Astrocyte (in vitro differentiated cells and primary cell): Measurements from ENCODE around the gene GLT1D1. TPM values are rescaled to one million over a fixed set of nuclear protein-coding genes. Genes with fewer than 3 reads are reported as not detected.

Source experiments
- DNase-seq: peaks from one replicate; pipeline ENCODE4 v3.0.0-alpha.2; 2010; ENCODE audit warnings: low read depth
- FAIRE-seq: peaks from 2 replicates; lab custom pipeline; 2011; peaks lifted over from hg19 to GRCh38; lab: Jason Lieb, UNC
- H2AFZ ChIP-seq: 2 replicates; pipeline ENCODE4 v1.6.0; 2012; ENCODE audit warnings: low read depth, low read length, inconsistent platforms
- H3K27ac ChIP-seq: 2 replicates; pipeline ENCODE4 v1.5.1; 2011; ENCODE audit warnings: low read depth, low read length, inconsistent platforms
- H3K27me3 ChIP-seq: 2 replicates; pipeline ENCODE4 v1.6.0; 2011; ENCODE audit warnings: low read length, inconsistent platforms; ENCODE audit not compliant: insufficient read depth
- H3K36me3 ChIP-seq: 2 replicates; pipeline ENCODE4 v1.5.1; 2011; ENCODE audit warnings: low read length, inconsistent platforms; ENCODE audit not compliant: insufficient read depth
- H3K4me1 ChIP-seq: 2 replicates; pipeline ENCODE4 v1.5.1; 2011; ENCODE audit warnings: low read length, inconsistent platforms; ENCODE audit not compliant: insufficient read depth
- H3K4me2 ChIP-seq: 2 replicates; pipeline ENCODE4 v1.6.0; 2012; ENCODE audit warnings: low read length, inconsistent platforms
- H3K4me3 ChIP-seq: 2 replicates; pipeline ENCODE4 v1.5.1; 2011; ENCODE audit warnings: low read depth, mild to moderate bottlenecking, low read length, inconsistent platforms; ENCODE audit not compliant: insufficient read depth
- H3K79me2 ChIP-seq: 2 replicates; pipeline ENCODE4 v1.6.0; 2012; ENCODE audit warnings: mild to moderate bottlenecking, low read length, inconsistent platforms; ENCODE audit not compliant: insufficient read depth
- H3K9ac ChIP-seq: 2 replicates; pipeline ENCODE4 v1.6.0; 2012; ENCODE audit warnings: mild to moderate bottlenecking, low read length, inconsistent platforms
- H3K9me3 ChIP-seq: 2 replicates; pipeline ENCODE4 v1.5.1; 2012; ENCODE audit warnings: low read depth, mild to moderate bottlenecking, low read length, inconsistent platforms; ENCODE audit not compliant: insufficient read depth
- H4K20me1 ChIP-seq: 2 replicates; pipeline ENCODE4 v1.6.0; 2012; ENCODE audit warnings: low read length, inconsistent platforms; ENCODE audit not compliant: insufficient read depth
- H3K27ac Mint-ChIP-seq: one replicate; pipeline ENCODE4 v1.8.0; 2021; ENCODE audit warnings: mild to moderate bottlenecking, mixed read lengths; ENCODE audit not compliant: unreplicated experiment
- H3K27me3 Mint-ChIP-seq: one replicate; pipeline ENCODE4 v1.8.0; 2021; ENCODE audit warnings: low read depth, mixed read lengths; ENCODE audit not compliant: unreplicated experiment
- H3K36me3 Mint-ChIP-seq: one replicate; pipeline ENCODE4 v1.8.0; 2021; ENCODE audit warnings: low read depth, mixed read lengths; ENCODE audit not compliant: unreplicated experiment
- H3K4me1 Mint-ChIP-seq: one replicate; pipeline ENCODE4 v1.8.0; 2021; ENCODE audit warnings: low read depth, mixed read lengths; ENCODE audit not compliant: unreplicated experiment
- H3K4me3 Mint-ChIP-seq: one replicate; pipeline ENCODE4 v1.8.0; 2021; ENCODE audit warnings: mild to moderate bottlenecking, moderate library complexity, mixed read lengths; ENCODE audit not compliant: unreplicated experiment
- H3K9me3 Mint-ChIP-seq: one replicate; pipeline ENCODE4 v1.8.0; 2021; ENCODE audit warnings: mild to moderate bottlenecking, mixed read lengths; ENCODE audit not compliant: unreplicated experiment
- EZH2 ChIP-seq: IDR thresholded peaks from 2 replicates; pipeline ENCODE4 v1.6.1; 2012; ENCODE audit warnings: mild to moderate bottlenecking, low read length, inconsistent platforms; ENCODE audit not compliant: insufficient read depth
- total RNA-seq: library from RNA; stranded (reverse); gene quantifications from 2 replicates; pipeline ENCODE4 v1.2.1, GENCODE V29; 2021
- TF ChIP-seq, protein P1 (sequence below): IDR thresholded peaks from 2 replicates; pipeline ENCODE4 v1.5.1; 2011; ENCODE audit warnings: low read depth, mild to moderate bottlenecking, inconsistent platforms, low read length, moderate library complexity; ENCODE audit not compliant: insufficient read depth

GLT1D1 gene
- total RNA-seq, 1 donor from 2014 or later, result 0.16 TPM

GRCh38 chr12:129002427-129002826 is 149.1 kb downstream of the GLT1D1 start:
- Histone ChIP-seq H2AFZ (no peak overlapping the region), H3K4me3 (no peak overlapping the region), H3K36me3 (no peaks in the 10 kb centered on the region), H3K79me2 (no peaks in the 10 kb centered on the region), H3K4me2 (no peak overlapping the region), H4K20me1 (no peaks in the 10 kb centered on the region), H3K4me1 (no peaks in the 10 kb centered on the region), H3K27me3 (no peaks in the 10 kb centered on the region), H3K9me3 (no peaks in the 10 kb centered on the region), H3K27ac (no peak overlapping the region), H3K9ac (no peak overlapping the region)
- no peak for TF ChIP-seq EZH2
- TF ChIP-seq, protein P1, sequence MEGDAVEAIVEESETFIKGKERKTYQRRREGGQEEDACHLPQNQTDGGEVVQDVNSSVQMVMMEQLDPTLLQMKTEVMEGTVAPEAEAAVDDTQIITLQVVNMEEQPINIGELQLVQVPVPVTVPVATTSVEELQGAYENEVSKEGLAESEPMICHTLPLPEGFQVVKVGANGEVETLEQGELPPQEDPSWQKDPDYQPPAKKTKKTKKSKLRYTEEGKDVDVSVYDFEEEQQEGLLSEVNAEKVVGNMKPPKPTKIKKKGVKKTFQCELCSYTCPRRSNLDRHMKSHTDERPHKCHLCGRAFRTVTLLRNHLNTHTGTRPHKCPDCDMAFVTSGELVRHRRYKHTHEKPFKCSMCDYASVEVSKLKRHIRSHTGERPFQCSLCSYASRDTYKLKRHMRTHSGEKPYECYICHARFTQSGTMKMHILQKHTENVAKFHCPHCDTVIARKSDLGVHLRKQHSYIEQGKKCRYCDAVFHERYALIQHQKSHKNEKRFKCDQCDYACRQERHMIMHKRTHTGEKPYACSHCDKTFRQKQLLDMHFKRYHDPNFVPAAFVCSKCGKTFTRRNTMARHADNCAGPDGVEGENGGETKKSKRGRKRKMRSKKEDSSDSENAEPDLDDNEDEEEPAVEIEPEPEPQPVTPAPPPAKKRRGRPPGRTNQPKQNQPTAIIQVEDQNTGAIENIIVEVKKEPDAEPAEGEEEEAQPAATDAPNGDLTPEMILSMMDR, result no peak
- Mint-ChIP-seq H3K27me3 (no peaks in the 10 kb centered on the region), H3K36me3 (no peaks in the 10 kb centered on the region), H3K27ac (no peak overlapping the region), H3K9me3 (peaks cover 13% of the 10 kb centered on the region), H3K4me3 (no peak overlapping the region), H3K4me1 (no peaks in the 10 kb centered on the region)
- DNase-seq (no peak), FAIRE-seq (no peak)

DNA sequence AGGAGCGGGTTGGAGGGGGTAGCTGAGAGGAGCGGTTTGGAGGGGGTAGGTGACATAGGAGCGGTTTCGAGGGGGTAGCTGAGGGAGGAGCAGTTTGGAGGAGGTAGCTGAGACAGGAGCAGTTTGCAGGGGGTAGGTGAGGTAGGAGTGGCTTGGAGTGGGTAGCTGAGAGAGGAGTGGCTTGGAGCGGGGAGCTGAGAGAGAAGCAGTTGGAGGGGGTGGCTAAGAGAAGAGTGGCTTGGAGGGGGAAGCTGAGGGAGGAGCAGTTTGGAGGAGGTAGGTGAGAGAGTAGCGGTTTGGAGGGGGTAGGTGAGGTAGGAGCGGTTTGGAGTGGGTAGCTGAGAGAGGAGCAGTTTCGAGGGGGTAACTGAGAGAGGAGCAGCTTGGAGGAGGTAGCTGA is 152.1 kb downstream of the GLT1D1 start:
- no peak for FAIRE-seq
- no peaks in the 10 kb centered on the region for H3K27me3 Mint-ChIP-seq
- TF ChIP-seq, protein P1, result no peak
- no peak for TF ChIP-seq EZH2
- H3K4me2 ChIP-seq, result no peak overlapping the region
- peaks cover 10% of the 10 kb centered on the region for H3K9me3 Mint-ChIP-seq
- H3K36me3 Mint-ChIP-seq, result no peaks in the 10 kb centered on the region
- no peaks in the 10 kb centered on the region for H3K36me3 ChIP-seq
- no peak overlapping the region for H2AFZ ChIP-seq
- no peak for DNase-seq
- H3K4me3 Mint-ChIP-seq, result no peak overlapping the region
- H3K27ac ChIP-seq, result no peak overlapping the region
- H3K27ac Mint-ChIP-seq, result no peak overlapping the region
- no peaks in the 10 kb centered on the region for H3K4me1 ChIP-seq
- H3K27me3 ChIP-seq, result no peaks in the 10 kb centered on the region
- peaks cover 5% of the 10 kb centered on the region for H3K9me3 ChIP-seq
- H4K20me1 ChIP-seq, result no peaks in the 10 kb centered on the region
- no peaks in the 10 kb centered on the region for H3K79me2 ChIP-seq
- H3K9ac ChIP-seq, result no peak overlapping the region
- H3K4me1 Mint-ChIP-seq, result no peaks in the 10 kb centered on the region
- no peak overlapping the region for H3K4me3 ChIP-seq

GRCh38 chr12:129005829-129006228 is 152.6 kb downstream of the GLT1D1 start:
- Histone ChIP-seq H3K4me1 (no peaks in the 10 kb centered on the region), H3K9ac (no peak overlapping the region), H3K4me2 (no peak overlapping the region), H3K4me3 (no peak overlapping the region), H3K9me3 (peaks cover 5% of the 10 kb centered on the region), H3K79me2 (no peaks in the 10 kb centered on the region), H3K36me3 (no peaks in the 10 kb centered on the region), H2AFZ (no peak overlapping the region), H3K27ac (no peak overlapping the region), H4K20me1 (no peaks in the 10 kb centered on the region), H3K27me3 (no peaks in the 10 kb centered on the region)
- no peak for DNase-seq
- H3K4me1 Mint-ChIP-seq, result no peaks in the 10 kb centered on the region
- no peaks in the 10 kb centered on the region for H3K36me3 Mint-ChIP-seq
- TF ChIP-seq EZH2, result no peak
- TF ChIP-seq, protein P1, result no peak
- no peak overlapping the region for H3K4me3 Mint-ChIP-seq
- peaks cover 9% of the 10 kb centered on the region for H3K9me3 Mint-ChIP-seq
- no peak for FAIRE-seq
- H3K27ac Mint-ChIP-seq, result no peak overlapping the region
- H3K27me3 Mint-ChIP-seq, result no peaks in the 10 kb centered on the region
